Fibroblast of lung (primary cell): Measurements from ENCODE around the gene KIAA1755.

Experiments
- EZH2 ChIP-seq: IDR thresholded peaks from 2 replicates; pipeline ENCODE4 v1.5.1; 2012; ENCODE audit warnings: low read length, control low read depth, mild to moderate bottlenecking; ENCODE audit errors: missing control alignments
- TF ChIP-seq, protein P1 (sequence below), 2 donors: IDR thresholded peaks in 1 of 2; conservative IDR thresholded peaks in 1 of 2; 1 replicate in 1 of 2; 2 replicates in 1 of 2; pipeline ENCODE4 v1.5.1; 2011 to 2012; ENCODE audit warnings: low read length in 2 of 2, control low read depth in 1 of 2, inconsistent platforms in 1 of 2, low read depth in 1 of 2, mild to moderate bottlenecking in 1 of 2

DNA sequence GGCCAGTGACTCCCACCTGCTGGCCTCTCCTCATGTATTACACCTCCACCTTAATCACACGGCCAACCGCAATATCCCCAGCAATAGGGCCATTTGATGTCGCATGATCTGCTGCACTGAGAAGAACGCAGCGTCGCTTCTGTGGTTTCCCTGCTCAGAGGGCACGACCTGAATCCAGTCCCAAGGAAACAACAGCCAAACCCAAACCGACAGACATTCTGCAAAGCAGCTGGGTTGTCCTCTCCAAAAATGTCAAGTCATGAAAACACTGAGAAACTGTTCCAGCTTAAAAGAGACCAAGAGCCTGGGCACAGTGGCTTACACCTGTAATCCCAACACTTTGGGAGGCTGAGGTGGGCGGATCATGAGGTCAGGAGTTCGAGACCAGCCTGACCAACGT, 35.9 kb upstream of the KIAA1755 start:
- TF ChIP-seq, protein P1, sequence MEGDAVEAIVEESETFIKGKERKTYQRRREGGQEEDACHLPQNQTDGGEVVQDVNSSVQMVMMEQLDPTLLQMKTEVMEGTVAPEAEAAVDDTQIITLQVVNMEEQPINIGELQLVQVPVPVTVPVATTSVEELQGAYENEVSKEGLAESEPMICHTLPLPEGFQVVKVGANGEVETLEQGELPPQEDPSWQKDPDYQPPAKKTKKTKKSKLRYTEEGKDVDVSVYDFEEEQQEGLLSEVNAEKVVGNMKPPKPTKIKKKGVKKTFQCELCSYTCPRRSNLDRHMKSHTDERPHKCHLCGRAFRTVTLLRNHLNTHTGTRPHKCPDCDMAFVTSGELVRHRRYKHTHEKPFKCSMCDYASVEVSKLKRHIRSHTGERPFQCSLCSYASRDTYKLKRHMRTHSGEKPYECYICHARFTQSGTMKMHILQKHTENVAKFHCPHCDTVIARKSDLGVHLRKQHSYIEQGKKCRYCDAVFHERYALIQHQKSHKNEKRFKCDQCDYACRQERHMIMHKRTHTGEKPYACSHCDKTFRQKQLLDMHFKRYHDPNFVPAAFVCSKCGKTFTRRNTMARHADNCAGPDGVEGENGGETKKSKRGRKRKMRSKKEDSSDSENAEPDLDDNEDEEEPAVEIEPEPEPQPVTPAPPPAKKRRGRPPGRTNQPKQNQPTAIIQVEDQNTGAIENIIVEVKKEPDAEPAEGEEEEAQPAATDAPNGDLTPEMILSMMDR (conservative IDR thresholded peaks at IDR 0.05 in 1 of 2, IDR thresholded peaks at IDR 0.05 in 1 of 2; ENCODE audit: low read depth in 1 of 2, low read length in 2 of 2) = no peak
- TF ChIP-seq EZH2 = no peak
